HepG2 (cell line): Measurements from ENCODE around the gene PRSS27. TPM values are rescaled to one million over a fixed set of nuclear protein-coding genes. Genes with fewer than 3 reads are reported as not detected.

ENCODE experiments used
- ATAC-seq: fragments of 200-7000 bp; cut with Tn5 transposase; 3 replicates; pipeline ENCODE4 v1.9.1; 2020; ENCODE audit warnings: mild to moderate bottlenecking, moderate library complexity
- BruUV-seq: library from RNA; stranded (reverse); fragments of 400-500 nt; replicated peaks from 2 replicates; lab custom pipeline; 2021; lab: Mats Ljungman, UMichigan
- CTCF ChIA-PET: fragments of 300-600 bp; formaldehyde crosslinking; extraction: SDS; loops from one replicate; lab custom pipeline; 2021; ENCODE audit warnings: low total read pairs, inconsistent platforms, low intra/inter-chr PET ratio; lab: Yijun Ruan, JAX
- POLR2A ChIA-PET: fragments of 350-600 bp; sonication (Branson Sonifier 250); formaldehyde crosslinking; loops from one replicate; lab custom pipeline; 2020; ENCODE audit warnings: antibody characterized with exemption, inconsistent platforms; lab: Yijun Ruan, JAX
- DNase-seq: peaks from one replicate; pipeline ENCODE4 v3.0.0-alpha.2; 2015; ENCODE audit warnings: low spot score
- FAIRE-seq: peaks from 3 replicates; lab custom pipeline; 2011; peaks lifted over from hg19 to GRCh38; lab: Jason Lieb, UNC
- H2AFZ ChIP-seq: one replicate; pipeline ENCODE4 v1.6.1; 2011; ENCODE audit warnings: low read length, inconsistent platforms
- H3K27ac ChIP-seq: fragments of 300-600 bp; 3 replicates; pipeline ENCODE4 v1.8.0; 2011; ENCODE audit warnings: mixed run types, mild to moderate bottlenecking, mixed read lengths, low read length, inconsistent platforms; ENCODE audit not compliant: insufficient read depth; ENCODE audit errors: extremely low read length
- H3K27me3 ChIP-seq, 2 experiments: fragments of 200-600 bp in 1 of 2; 2 replicates in 1 of 2; 3 replicates in 1 of 2; pipeline versions ENCODE4 v1.6.0 to v1.8.0; 2011; ENCODE audit warnings: low read length in 2 of 2, mild to moderate bottlenecking in 2 of 2, moderate library complexity in 2 of 2, inconsistent platforms in 1 of 2; ENCODE audit not compliant: insufficient read depth in 2 of 2, control insufficient read depth in 1 of 2
- H3K36me3 ChIP-seq, 2 experiments: fragments of 200-600 bp in 1 of 2; replicated peaks in 1 of 2; 2 replicates in 1 of 2; 3 replicates in 1 of 2; pipeline versions ENCODE4 v1.5.1 to v1.8.0; 2011; ENCODE audit warnings: low read length in 2 of 2, inconsistent platforms in 1 of 2; ENCODE audit not compliant: insufficient read depth in 2 of 2, control insufficient read depth in 1 of 2
- H3K4me1 ChIP-seq: 2 replicates; pipeline ENCODE4 v1.5.1; 2012; ENCODE audit warnings: low read length, inconsistent platforms; ENCODE audit not compliant: insufficient read depth
- H3K4me2 ChIP-seq: 2 replicates; pipeline ENCODE4 v1.6.0; 2011; ENCODE audit warnings: low read depth, low read length, inconsistent platforms
- H3K4me3 ChIP-seq, 3 experiments: fragments of 200-600 bp in 1 of 3; sonication (generic), shearing (Covaris generic) in 1 of 3; replicated peaks in 1 of 3; 2 replicates each; pipeline ENCODE4 v1.5.1; 2011 to 2016; ENCODE audit warnings: low read length in 3 of 3, inconsistent platforms in 2 of 3, low read depth in 2 of 3, mild to moderate bottlenecking in 2 of 3, control low read depth in 1 of 3, mixed read lengths in 1 of 3; ENCODE audit not compliant: insufficient read depth in 1 of 3
- H3K79me2 ChIP-seq: one replicate; pipeline ENCODE4 v1.6.1; 2011; ENCODE audit warnings: low read length, inconsistent platforms; ENCODE audit not compliant: insufficient read depth
- H3K9ac ChIP-seq: 2 replicates; pipeline ENCODE4 v1.6.0; 2011; ENCODE audit warnings: mild to moderate bottlenecking, low read depth, low read length, inconsistent platforms; ENCODE audit not compliant: insufficient read depth
- H3K9me3 ChIP-seq: 2 replicates; pipeline ENCODE4 v1.5.1; 2012; ENCODE audit warnings: mild to moderate bottlenecking, low read length
- H4K20me1 ChIP-seq: 2 replicates; pipeline ENCODE4 v1.6.0; 2011; ENCODE audit warnings: inconsistent platforms, mild to moderate bottlenecking, low read length, moderate library complexity; ENCODE audit not compliant: insufficient read depth
- ATF7-NPFF ChIP-seq: sonication (generic); formaldehyde crosslinking; IDR thresholded peaks from 2 replicates; pipeline ENCODE4 v1.8.1; 2023; ENCODE audit warnings: mild to moderate bottlenecking, low read depth, missing genetic modification reagents, moderate library complexity
- CBX5 ChIP-seq: sonication (generic); formaldehyde crosslinking; IDR thresholded peaks from 2 replicates; pipeline ENCODE4 v1.4.0; 2020; ENCODE audit warnings: missing genetic modification reagents, borderline replicate concordance
- DNMT3B ChIP-seq: conservative IDR thresholded peaks from 2 replicates; pipeline ENCODE4 v1.6.1; 2016; ENCODE audit warnings: missing biosample characterization, control low read depth
- FOXP1 ChIP-seq, 2 experiments: fragments of 450-650 bp in 1 of 2; IDR thresholded peaks; 2 replicates each; pipeline ENCODE4 v1.6.1; 2017 to 2018; ENCODE audit warnings: antibody characterized with exemption in 1 of 2
- FUBP1 ChIP-seq: sonication (generic); formaldehyde crosslinking; IDR thresholded peaks from 2 replicates; pipeline ENCODE4 v1.5.1; 2020; ENCODE audit warnings: missing genetic modification reagents, mild to moderate bottlenecking, borderline replicate concordance
- GPBP1L1 ChIP-seq: sonication (generic); formaldehyde crosslinking; IDR thresholded peaks from 2 replicates; pipeline ENCODE4 v1.5.0; 2020; ENCODE audit warnings: mild to moderate bottlenecking, missing genetic modification reagents
- HIC2 ChIP-seq: sonication (generic); formaldehyde crosslinking; IDR thresholded peaks from 2 replicates; pipeline ENCODE4 v1.9.0; 2022; ENCODE audit warnings: low read depth, missing genetic modification reagents
- ZNF17 ChIP-seq: sonication (generic); formaldehyde crosslinking; IDR thresholded peaks from 2 replicates; pipeline ENCODE4 v1.5.0; 2020; ENCODE audit warnings: mild to moderate bottlenecking, missing genetic modification reagents
- ZNF235 ChIP-seq: sonication (generic); formaldehyde crosslinking; IDR thresholded peaks from 2 replicates; pipeline ENCODE4 v1.8.1; 2023; ENCODE audit warnings: mild to moderate bottlenecking, missing genetic modification reagents, borderline replicate concordance
- ZSCAN20 ChIP-seq: sonication (generic); formaldehyde crosslinking; IDR thresholded peaks from 2 replicates; pipeline ENCODE4 v1.4.0; 2020; ENCODE audit warnings: missing genetic modification reagents, mild to moderate bottlenecking, borderline replicate concordance
- WGBS: methylation state at CpG from one replicate; pipeline ENCODE4 v1.1.6; 2017; ENCODE audit warnings: low lambda C conversion rate; 5-methylcytosine and 5-hydroxymethylcytosine counted together
- in situ Hi-C: cut with HindIII; loops from 2 replicates; pipeline ENCODE4 v1.10.0; 2017; ENCODE audit warnings: low pct_unique_long_range_greater_than_20kb; ENCODE audit not compliant: extremely low pct_ligation_motif_present
- intact Hi-C: fragments of 100-400 bp; cut with micrococcal nuclease; formaldehyde crosslinking; loops from one replicate; pipeline ENCODE4 v1.10.0; 2022; ENCODE audit not compliant: unreplicated experiment
- polyA plus RNA-seq, 8 experiments: library from polyadenylated mRNA; depleted of rRNA in 3 of 8; stranded (reverse) in 7 of 8; unstranded in 1 of 8; fragments of >200 nt; fragmentation: Illumina TruSeq in 4 of 8; extraction: Trizol in 4 of 8; gene quantifications; 2 replicates each; pipeline versions ENCODE4 v1.2.1 to v1.2.3, GENCODE V29; 2011 to 2016; ENCODE audit warnings: low read depth in 4 of 8, missing spikeins in 1 of 8, mixed read lengths in 1 of 8; ENCODE audit not compliant: insufficient read depth in 1 of 8
- total RNA-seq, 5 experiments: library from RNA; depleted of rRNA; stranded (reverse); fragments of >200 nt; fragmentation: Illumina TruSeq; extraction: Trizol; gene quantifications; 2 replicates each; pipeline ENCODE4 v1.2.3, GENCODE V29; 2016; ENCODE audit warnings: low read depth in 1 of 5
- TF ChIP-seq, protein P1 (sequence below): sonication (generic); formaldehyde crosslinking; IDR thresholded peaks from 2 replicates; pipeline ENCODE4 v1.4.0; 2020; ENCODE audit warnings: mild to moderate bottlenecking, missing genetic modification reagents
- TF ChIP-seq, protein P2 (sequence below): sonication (generic); formaldehyde crosslinking; IDR thresholded peaks from 2 replicates; pipeline ENCODE4 v1.4.0; 2020; ENCODE audit warnings: missing genetic modification reagents, borderline replicate concordance

Gene PRSS27
- total and polyA plus RNA-seq, 2 of the 13 experiments (the other 11 are each of a cell fraction or from before 2014, with no cell fraction given): 0.20 to 0.73 TPM

- no peak for FAIRE-seq
- ChIA-PET CTCF (no interaction called here), POLR2A (no interaction called here)
- Histone ChIP-seq H3K9ac (no peak overlapping the region), H3K36me3 (no peaks in the 10 kb centered on the region), H3K4me3 (no peak overlapping the region), H3K27ac (no peak overlapping the region), H3K9me3 (no peaks in the 10 kb centered on the region), H3K4me2 (no peak overlapping the region), H2AFZ (no peak overlapping the region), H4K20me1 (no peaks in the 10 kb centered on the region), H3K79me2 (no peaks in the 10 kb centered on the region), H3K27me3 (no peaks in the 10 kb centered on the region), H3K4me1 (peaks cover 26% of the 10 kb centered on the region)
- BruUV-seq: no TSS peak
- DNase-seq: no peak
- intact Hi-C loops (no loop called here), in situ Hi-C loops (no loop called here)
- 69% methylated on average over 14 of the region's 19 CpGs for WGBS
- TF ChIP-seq CBX5: no peak
- no peak for TF ChIP-seq ZNF235 (CRISPR knock-in tag)
- TF ChIP-seq, protein P1, sequence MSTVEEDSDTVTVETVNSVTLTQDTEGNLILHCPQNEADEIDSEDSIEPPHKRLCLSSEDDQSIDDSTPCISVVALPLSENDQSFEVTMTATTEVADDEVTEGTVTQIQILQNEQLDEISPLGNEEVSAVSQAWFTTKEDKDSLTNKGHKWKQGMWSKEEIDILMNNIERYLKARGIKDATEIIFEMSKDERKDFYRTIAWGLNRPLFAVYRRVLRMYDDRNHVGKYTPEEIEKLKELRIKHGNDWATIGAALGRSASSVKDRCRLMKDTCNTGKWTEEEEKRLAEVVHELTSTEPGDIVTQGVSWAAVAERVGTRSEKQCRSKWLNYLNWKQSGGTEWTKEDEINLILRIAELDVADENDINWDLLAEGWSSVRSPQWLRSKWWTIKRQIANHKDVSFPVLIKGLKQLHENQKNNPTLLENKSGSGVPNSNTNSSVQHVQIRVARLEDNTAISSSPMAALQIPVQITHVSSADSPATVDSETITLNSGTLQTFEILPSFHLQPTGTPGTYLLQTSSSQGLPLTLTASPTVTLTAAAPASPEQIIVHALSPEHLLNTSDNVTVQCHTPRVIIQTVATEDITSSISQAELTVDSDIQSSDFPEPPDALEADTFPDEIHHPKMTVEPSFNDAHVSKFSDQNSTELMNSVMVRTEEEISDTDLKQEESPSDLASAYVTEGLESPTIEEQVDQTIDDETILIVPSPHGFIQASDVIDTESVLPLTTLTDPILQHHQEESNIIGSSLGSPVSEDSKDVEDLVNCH (CRISPR knock-in tag): no peak
- no peak for TF ChIP-seq DNMT3B (CRISPR knock-in tag)
- TF ChIP-seq HIC2 (CRISPR knock-in tag): no peak
- TF ChIP-seq GPBP1L1 (CRISPR knock-in tag): no peak
- no peak for TF ChIP-seq ZSCAN20 (CRISPR knock-in tag)
- no peak for TF ChIP-seq FOXP1 (IDR thresholded peaks at IDR 0.05)
- no peak for TF ChIP-seq FOXP1 (CRISPR knock-in tag; IDR thresholded peaks at IDR 0.05)
- TF ChIP-seq ZNF17 (CRISPR knock-in tag): no peak
- TF ChIP-seq, protein P2, sequence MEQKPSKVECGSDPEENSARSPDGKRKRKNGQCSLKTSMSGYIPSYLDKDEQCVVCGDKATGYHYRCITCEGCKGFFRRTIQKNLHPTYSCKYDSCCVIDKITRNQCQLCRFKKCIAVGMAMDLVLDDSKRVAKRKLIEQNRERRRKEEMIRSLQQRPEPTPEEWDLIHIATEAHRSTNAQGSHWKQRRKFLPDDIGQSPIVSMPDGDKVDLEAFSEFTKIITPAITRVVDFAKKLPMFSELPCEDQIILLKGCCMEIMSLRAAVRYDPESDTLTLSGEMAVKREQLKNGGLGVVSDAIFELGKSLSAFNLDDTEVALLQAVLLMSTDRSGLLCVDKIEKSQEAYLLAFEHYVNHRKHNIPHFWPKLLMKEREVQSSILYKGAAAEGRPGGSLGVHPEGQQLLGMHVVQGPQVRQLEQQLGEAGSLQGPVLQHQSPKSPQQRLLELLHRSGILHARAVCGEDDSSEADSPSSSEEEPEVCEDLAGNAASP (CRISPR knock-in tag): no peak
- TF ChIP-seq ATF7-NPFF (CRISPR knock-in tag): no peak
- no peak for TF ChIP-seq FUBP1 (CRISPR knock-in tag)
- no peak for ATAC-seq
Observed at GRCh38 chr16:2743007-2743810, 23.2 kb upstream of the PRSS27 start.
